Prostate gland (tissue), 2 donors: ENCODE measurements around the gene NIBAN1. TPM values are rescaled to one million over a fixed set of nuclear protein-coding genes. Genes with fewer than 3 reads are reported as not detected.
"Not testable (repeated sequence)": the region's sequence is repeated elsewhere in the genome, so short reads cannot be mapped to it uniquely, and the experiment has no call there.

Experiments used
- DNase-seq: peaks from one replicate; pipeline ENCODE4 v3.0.0-alpha.2; 2019; ENCODE audit warnings: low spot score
- H3K27ac ChIP-seq, 2 donors: fragments of 200-600 bp; sonication (generic); 2 replicates each; pipeline ENCODE4 v1.5.1; 2017 to 2019
- H3K27me3 ChIP-seq: fragments of 200-600 bp; sonication (generic); replicated peaks from 2 replicates; pipeline ENCODE4 v1.5.1; 2019; ENCODE audit not compliant: insufficient read depth
- H3K36me3 ChIP-seq, 2 donors: fragments of 200-600 bp; sonication (generic); 1 replicate in 1 of 2; 2 replicates in 1 of 2; pipeline versions ENCODE4 v1.5.1 to v1.8.1; 2017 to 2019
- H3K4me1 ChIP-seq: fragments of 200-600 bp; sonication (generic); replicated peaks from 2 replicates; pipeline ENCODE4 v1.5.1; 2019
- H3K4me3 ChIP-seq, 2 donors: fragments of 200-600 bp; sonication (generic); 2 replicates each; pipeline ENCODE4 v1.5.1; 2017 to 2019
- H3K9me3 ChIP-seq: fragments of 200-600 bp; sonication (generic); 2 replicates; pipeline ENCODE4 v1.5.1; 2017
- CTCF ChIP-seq, 4 experiments: fragments of 200-600 bp in 2 of 4; fragments of 450-650 bp in 2 of 4; sonication (generic) in 2 of 4; IDR thresholded peaks; 1 replicate in 3 of 4; 2 replicates in 1 of 4; pipeline ENCODE4 v1.5.1; 2016 to 2019; ENCODE audit warnings: antibody characterized with exemption in 4 of 4, mild to moderate bottlenecking in 2 of 4, moderate library complexity in 2 of 4
- POLR2A ChIP-seq: fragments of 450-650 bp; IDR thresholded peaks from one replicate; pipeline ENCODE4 v1.6.1; 2016; ENCODE audit warnings: antibody characterized with exemption, mild to moderate bottlenecking
- POLR2AphosphoS5 ChIP-seq: sonication (generic); formaldehyde crosslinking; IDR thresholded peaks from one replicate; pipeline ENCODE4 v1.6.1; 2017; ENCODE audit warnings: antibody characterized with exemption
- WGBS: methylation state at CpG from one replicate; pipeline ENCODE4 v1.1.5; 2018; 5-methylcytosine and 5-hydroxymethylcytosine counted together
- intact Hi-C: fragments of 100-400 bp; cut with DNase I; formaldehyde crosslinking; loops from one replicate; pipeline ENCODE4 v1.14.2; 2022
- total RNA-seq, 2 donors: library from RNA; depleted of rRNA; stranded (reverse); fragments of >200 nt; gene quantifications; one replicate each; pipeline ENCODE4 v1.1.0, GENCODE V29; 2016

Gene NIBAN1
- total RNA-seq, 2 donors from 2014 or later: 47.3 to 97.4 TPM

- WGBS: 53% methylated on average over 4 of the region's 4 CpGs
- intact Hi-C loops: no loop called here
- Histone ChIP-seq H3K9me3 (no peaks in the 10 kb centered on the region), H3K27me3 (no peaks in the 10 kb centered on the region), H3K4me1 (peaks cover 3% of the 10 kb centered on the region), H3K36me3 (no peaks in the 10 kb centered on the region), H3K27ac (no peak overlapping the region), H3K4me3 (no peak overlapping the region)
- TF ChIP-seq CTCF (IDR thresholded peaks at IDR 0.05) (no peak), POLR2A (no peak), POLR2AphosphoS5 (no peak)
- no peak for DNase-seq
Observed at GRCh38 chr1:184958554-184959353, 15.6 kb downstream of the NIBAN1 start.

GRCh38 chr1:184957901-184958300, 16.4 kb downstream of the NIBAN1 start:
- WGBS: 89% methylated on average over 2 of the region's 2 CpGs
- H3K4me3 ChIP-seq, H3K27me3 ChIP-seq, intact Hi-C loops, H3K36me3 ChIP-seq, H3K27ac ChIP-seq, H3K9me3 ChIP-seq, H3K4me1 ChIP-seq, DNase-seq: not testable (repeated sequence)

- no peaks in the 10 kb centered on the region for H3K36me3 ChIP-seq
- TF ChIP-seq CTCF (IDR thresholded peaks at IDR 0.05) (no peak), POLR2AphosphoS5 (no peak), POLR2A (no peak)
- no peaks in the 10 kb centered on the region for H3K27me3 ChIP-seq
- 95% methylated on average over 4 of the region's 4 CpGs for WGBS
- no peak overlapping the region for H3K4me3 ChIP-seq
- no peaks in the 10 kb centered on the region for H3K9me3 ChIP-seq
- DNase-seq: no peak
- no peak overlapping the region for H3K27ac ChIP-seq
- peaks cover 3% of the 10 kb centered on the region for H3K4me1 ChIP-seq
- intact Hi-C loops: no loop called here
Observed at GRCh38 chr1:184956999-184957700, 17.2 kb downstream of the NIBAN1 start.

- Histone ChIP-seq H3K9me3 (no peaks in the 10 kb centered on the region), H3K27me3 (no peaks in the 10 kb centered on the region), H3K4me3 (no peak overlapping the region), H3K27ac (no peak overlapping the region), H3K36me3 (no peaks in the 10 kb centered on the region), H3K4me1 (no peaks in the 10 kb centered on the region)
- DNase-seq: no peak
- TF ChIP-seq CTCF (IDR thresholded peaks at IDR 0.05) (no peak), POLR2AphosphoS5 (no peak), POLR2A (no peak)
- intact Hi-C loops: no loop called here
- 38% methylated on average over 4 of the region's 4 CpGs for WGBS
Observed at GRCh38 chr1:184954232-184954995, 19.9 kb downstream of the NIBAN1 start.

GRCh38 chr1:184953600-184954219, 20.6 kb downstream of the NIBAN1 start:
- H3K4me3 ChIP-seq: no peak overlapping the region
- DNase-seq: no peak
- 58% methylated on average over 6 of the region's 6 CpGs for WGBS
- H3K36me3 ChIP-seq: no peaks in the 10 kb centered on the region
- no peaks in the 10 kb centered on the region for H3K4me1 ChIP-seq
- H3K9me3 ChIP-seq: no peaks in the 10 kb centered on the region
- no peak overlapping the region for H3K27ac ChIP-seq
- TF ChIP-seq POLR2A (no peak), POLR2AphosphoS5 (no peak)
- intact Hi-C loops: no loop called here
- H3K27me3 ChIP-seq: no peaks in the 10 kb centered on the region
